ENCODE measurements around the gene KIAA1614.
"Not testable (repeated sequence)": the region's sequence is repeated elsewhere in the genome, so short reads cannot be mapped to it uniquely, and the experiment has no call there.

KIAA1614 gene

DNA sequence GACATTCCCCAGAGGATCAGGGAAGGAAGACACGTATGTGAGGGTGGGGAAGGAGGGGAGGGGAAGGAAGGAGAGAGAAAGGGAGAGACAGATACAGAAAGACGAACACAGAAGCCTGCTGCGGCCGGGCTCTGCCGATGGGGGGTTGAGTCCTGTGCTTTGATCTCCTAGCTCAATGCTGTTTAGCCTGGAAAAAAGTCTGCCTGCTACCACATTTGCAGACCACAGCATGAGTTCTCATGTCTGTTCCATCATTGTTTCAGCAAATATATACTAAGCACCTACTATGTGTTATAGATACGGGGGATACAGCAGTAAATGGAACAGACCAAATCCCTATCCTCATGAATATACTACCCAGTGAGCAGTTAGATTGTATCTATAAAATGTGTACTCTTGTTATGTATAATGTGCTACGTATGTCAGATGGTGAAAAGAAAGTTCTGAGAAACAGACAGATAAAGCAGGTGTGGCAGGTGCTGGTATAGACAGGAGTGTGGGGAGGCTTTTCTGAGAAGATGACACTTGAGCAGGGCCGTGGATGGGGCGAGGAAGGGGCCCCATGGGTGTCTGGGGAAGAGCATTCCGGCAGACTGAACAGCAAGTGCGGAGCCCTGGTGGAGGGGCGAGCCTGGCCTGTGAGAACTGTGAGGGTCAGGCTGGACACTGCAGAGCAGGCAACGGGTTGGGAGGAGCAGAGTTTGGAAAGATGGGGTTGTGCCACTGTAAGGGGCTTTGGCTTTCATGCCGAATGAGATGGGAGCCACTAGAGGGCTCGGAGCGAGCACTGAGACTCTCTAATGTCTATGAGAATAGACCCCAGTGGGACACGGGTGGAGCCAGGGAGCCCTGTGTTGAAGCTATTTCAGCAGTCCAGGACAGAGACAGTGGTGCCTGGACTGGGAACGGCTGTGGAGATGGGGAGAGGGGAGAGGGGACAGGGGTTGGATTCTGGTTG lies 34.1 kb downstream of the KIAA1614 start:
- DNase-seq: no peak

DNA sequence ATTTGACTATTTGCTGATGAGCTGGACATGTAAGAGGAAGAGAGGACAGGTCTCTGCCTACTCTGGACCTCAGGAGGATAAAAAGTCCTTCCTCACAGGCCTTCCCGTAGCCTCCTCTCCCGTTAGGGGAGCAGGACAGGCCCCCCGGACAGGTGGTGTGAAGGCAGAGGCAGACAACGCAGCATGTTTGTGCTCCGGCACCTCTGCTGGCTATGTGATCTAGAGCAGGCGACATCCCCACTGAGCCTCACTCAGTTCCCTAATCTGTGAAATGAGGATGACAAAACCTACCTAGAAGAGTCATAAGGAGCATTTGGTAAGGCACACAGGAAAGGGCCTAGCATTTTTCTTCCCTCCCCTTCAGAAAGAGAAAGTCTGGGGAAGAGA lies 34.8 kb downstream of the KIAA1614 start:
- no peak for DNase-seq

DNA sequence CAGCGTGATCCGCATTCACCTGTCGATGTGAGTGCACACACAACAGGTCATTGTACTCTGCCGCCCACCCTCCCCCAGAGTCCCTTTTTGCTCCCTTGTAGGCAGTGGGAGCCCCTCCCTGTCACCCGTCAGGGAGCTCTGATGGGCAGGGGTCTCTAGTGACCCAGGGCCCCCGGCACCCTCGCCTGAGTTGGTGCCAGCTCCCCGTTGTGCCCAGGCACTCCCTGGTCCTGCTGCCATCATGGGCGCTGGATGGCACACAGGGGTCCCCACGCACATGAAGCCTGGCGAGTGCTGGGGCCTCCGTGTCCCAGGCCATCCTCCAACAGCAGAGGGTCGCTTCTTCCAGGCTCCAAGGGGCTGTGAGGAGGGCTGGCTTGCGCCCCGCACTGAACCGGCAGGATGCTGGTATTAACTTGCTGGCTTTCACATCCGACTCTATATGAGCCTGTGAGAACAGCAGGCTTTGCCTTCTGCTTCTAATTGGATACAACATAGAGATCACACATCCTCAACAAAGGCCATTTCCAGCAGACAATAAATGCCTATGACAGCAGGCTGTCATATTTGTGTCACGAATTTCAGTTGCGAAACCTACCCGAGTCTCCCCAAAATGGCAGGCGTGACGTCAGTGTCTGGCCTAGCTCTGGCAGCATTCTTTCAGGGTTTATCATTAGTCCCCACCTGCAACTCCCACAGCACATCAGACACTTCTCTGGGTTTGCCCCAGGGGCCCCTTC lies 35.4 kb downstream of the KIAA1614 start:
- DNase-seq: no peak

DNA sequence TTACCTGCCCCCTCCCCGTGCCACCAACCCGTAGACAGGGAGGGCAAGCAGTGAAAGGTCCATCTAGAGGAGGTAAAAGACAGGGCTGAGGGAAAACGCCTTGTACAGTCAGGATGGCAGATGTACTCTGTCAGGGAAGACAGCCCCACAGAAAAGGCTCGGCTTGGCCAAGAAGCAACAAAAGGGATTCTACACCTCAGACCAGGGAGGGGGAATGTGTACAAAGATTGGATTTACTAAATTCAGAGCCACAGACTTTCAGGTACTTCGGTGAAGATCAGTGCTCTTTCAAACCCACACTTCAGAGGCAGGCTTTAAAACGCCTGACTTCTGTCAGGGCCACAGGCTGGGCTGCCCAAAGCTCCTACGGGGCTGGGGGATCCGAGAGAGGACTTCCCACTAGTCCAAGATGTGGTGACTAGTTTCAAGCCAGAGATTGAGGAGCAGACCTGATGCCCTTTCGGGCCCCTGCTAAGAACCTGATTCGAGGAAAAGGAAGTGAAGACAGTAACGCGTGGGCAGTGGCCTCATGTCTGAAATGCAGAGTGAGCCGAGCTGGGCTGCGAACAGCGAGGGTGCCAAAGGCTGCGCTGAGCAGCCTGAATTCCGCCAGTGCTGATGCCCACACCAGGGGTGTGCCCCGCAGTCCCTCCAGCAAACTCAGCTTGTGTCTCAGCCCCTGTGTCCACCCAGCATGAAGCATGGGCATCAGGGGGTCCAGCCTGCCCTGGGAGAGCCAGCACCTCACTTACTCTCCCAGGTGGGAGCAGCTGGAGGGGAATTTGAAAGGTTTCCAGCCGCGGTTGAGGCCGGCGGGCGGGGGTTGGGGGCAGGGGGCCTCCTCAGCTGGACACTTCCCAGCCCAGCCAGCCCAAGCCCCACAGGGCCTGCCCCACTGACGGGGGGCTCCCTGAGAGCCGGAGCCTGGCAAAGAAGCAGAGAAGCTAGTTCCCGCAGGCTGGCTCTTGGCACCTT lies 36.2 kb downstream of the KIAA1614 start:
- no peak for DNase-seq

DNA sequence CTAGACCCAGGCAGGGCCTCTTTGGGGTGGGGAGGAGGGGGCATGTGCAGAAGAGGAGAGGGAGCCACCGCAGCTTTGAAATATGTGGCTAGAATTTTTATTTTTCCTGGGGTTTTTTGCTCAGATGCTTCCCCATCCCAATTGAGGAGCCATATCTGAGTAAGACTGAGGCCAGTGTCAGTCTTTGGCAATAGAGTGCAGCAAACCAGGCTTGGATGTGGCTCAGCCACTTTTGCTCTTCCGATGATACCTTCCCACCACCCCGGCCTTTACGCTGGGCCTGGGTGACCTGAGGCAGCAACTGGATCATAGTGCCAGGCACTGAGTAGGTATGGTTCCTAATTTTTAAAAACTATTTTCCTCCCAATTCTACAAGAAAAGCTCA lies 36.9 kb downstream of the KIAA1614 start:
- DNase-seq: no peak

DNA sequence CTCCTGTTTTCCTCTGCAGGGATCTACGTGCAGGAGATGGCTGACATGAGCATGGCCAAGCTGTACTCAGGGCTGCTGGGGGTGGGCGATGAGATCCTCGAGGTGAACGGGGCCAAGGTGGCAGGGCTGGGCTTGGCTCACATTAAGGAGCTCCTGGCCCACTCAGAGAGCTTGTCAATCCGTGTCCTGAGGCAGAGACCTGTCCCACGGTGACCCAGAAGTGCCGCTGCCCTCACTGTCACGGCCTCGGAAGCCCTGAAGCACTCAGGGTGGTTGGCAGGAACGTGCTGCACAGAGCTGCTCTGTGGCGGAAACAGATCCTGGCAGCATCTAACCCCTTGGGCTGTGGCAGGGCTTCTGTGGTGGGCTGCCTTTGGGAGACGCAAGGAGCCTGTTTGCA lies 37.6 kb downstream of the KIAA1614 start:
- DNase-seq: no peak

DNA sequence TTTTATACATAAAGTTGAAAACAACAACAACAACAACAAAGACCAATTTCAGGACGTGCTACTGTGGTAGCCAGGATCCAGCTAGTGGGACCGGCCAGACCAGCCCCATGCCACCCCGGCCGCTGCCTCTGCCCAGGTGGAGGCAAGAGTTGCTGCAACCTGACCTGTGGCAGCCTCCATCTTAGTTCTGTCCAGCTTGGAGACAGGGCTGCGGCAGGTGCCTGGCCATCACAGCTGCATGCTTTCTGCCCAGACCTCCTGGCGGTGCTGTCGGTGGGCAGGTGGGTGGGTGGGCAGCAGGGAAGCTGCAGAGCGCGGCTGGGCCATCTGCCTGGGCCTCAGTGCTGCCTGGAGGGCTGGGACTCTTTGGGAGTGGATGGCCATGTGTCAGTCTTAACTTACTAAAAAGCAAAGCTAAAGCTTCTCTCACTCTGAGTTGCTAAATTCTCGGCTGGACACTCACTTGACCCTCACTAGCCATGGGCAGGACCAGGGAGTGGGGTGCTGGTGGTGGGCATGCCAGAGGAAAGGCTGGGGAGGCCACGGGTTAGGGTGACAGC lies 38.6 kb downstream of the KIAA1614 start:
- DNase-seq: no peak

DNA sequence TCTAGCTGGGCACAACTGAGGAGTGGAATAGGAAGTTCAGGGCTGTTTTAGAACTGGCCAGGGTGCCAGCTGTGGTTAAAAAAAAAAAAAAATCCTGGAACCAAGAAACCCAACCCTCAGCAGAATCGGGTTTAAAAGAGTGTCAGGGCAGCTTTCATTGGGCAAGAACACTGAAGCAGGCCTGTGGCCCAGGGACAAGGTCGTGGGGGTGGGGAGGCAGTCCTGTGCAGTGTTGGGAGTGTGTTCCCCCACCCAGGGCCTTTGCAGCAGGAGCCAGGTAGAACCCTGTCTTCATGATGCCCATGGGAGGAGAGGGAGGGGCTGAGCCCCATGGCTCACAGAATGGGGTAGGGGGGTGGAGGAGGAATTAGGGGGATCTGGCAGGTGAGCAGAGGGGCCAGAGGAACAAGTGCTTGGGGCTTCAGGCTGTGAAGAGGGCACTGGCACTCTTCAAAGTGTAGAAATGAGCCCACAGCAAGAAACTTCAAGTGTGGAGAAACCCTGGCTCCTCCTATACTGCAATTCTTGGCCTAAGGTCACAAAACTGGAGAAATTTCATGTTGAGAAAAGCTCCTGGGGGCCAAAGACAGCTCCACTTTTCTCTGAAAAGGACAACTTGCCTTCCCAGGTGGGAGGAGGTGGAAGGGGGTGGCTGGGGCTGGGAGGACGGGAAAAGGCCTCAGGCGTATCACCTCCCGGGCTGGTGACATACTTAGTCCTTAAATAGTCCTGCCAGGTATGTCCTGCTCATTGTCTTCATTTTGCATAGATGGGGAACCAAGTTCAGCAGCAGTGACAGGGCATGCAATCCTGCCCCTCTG lies 39.3 kb downstream of the KIAA1614 start:
- no peak for DNase-seq

DNA sequence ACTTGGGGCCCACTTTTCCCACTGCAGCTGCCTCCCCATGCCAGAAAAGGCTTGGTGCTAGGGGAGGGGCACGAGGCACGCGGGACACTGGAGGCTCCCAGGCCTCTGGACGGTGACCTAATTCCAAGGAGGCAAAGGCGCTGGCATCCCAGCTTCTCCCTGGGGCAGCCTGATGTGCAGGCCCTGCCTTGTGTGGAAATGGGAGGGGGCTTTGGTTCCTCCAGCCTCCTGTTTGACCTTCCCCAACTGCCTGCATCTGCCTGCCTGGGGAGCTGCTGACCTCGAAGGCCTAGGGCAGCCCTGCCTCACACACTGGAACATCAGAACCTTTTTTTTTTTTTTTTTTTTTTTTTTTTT lies 39.9 kb downstream of the KIAA1614 start:
- peak in 1 of 2 experiments; percentile 32 for DNase-seq

DNA sequence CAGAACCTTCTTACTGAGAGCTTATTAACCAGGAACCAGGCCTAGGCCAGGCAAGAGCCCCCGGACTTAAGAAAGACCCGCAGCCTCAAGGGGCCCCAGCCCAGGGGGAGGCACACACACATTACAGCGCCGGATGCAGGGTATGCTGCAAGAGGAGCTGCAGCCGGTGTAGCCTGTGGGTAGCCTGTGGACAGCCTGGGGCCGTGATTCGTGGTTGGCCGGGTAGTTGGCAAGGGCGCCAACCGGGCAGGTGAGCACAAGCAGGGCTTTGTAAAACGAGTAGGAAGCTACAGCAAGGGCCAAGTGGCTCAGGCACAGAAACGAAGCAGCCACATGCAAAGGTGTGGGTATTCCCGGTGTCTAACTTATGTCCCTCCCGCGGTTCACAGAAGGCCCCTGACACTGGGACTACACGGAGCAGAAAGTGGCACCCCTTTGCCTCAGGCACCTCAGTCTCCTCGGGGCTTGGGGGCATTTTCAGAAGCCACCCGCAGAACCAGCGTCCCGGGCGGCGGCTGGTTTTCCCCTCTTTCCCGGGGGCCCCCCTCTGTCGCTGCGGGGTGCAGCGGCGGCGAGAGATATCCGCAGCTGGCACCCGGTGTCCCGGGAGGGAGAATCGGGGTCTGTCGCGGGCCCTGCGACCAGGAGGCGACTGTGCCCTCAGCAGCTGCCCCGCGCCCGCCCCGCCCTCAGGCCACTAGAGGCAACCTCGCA lies 40.8 kb downstream of the KIAA1614 start:
- peak; percentile 76 to 94 for DNase-seq

DNA sequence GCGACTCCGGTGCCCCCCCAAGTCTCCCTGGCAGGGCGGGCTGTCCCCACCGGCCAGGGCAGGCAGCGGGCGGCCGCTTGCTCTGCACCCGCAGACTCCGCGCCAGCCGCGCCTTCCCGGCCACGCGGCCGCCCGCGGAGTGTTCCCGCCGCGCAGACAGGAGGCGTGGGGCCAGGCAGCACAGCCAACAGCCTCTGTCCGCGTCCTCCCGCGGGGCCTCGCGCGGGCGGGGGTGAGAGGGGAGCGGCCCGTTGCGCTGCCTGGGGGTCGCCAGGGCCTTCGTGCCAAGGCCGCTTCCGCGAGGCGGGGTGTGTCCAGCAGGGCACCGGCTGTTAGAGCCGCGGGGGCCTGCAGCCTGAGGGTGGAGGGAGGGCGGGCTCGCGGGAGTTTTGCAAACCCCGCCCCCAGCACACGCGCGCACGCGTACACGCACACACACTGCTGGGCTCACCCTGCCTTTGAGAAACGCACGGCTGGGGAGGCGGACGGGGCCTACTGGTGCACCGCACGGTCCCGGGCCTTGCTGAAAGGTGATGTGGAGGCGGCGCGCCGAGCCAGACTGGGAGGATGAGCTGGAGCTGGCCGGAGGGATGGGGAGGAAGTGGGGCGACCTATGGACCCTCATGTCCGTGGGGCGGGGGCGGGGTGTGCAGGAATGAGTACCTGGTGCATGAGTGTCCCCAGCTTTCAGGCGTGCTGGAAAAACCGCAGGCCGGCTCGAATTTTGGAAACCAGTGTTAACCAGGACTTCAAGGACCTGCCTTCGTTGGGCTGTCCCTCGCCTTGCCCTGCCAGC lies 41.5 kb downstream of the KIAA1614 start:
- DNase-seq: peak; percentile 79 to 96

DNA sequence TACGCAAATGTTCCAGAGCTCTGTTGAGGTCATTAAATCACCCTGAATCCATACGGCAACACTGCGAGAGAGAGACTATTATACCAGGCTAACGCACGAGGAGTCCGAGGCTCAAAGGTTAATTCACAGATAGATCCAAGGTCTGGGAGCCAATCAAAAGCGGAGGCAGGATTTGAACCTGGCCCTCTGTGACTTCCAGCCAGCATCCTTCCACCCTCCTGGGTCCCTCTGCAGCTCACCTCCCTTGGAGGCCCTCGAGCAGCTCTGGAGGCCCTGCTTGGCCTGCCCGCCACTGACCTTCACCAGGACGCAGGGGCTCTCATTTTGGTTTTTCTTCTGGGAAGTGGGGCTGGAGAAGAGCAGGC lies 42.1 kb downstream of the KIAA1614 start:
- DNase-seq: no peak

DNA sequence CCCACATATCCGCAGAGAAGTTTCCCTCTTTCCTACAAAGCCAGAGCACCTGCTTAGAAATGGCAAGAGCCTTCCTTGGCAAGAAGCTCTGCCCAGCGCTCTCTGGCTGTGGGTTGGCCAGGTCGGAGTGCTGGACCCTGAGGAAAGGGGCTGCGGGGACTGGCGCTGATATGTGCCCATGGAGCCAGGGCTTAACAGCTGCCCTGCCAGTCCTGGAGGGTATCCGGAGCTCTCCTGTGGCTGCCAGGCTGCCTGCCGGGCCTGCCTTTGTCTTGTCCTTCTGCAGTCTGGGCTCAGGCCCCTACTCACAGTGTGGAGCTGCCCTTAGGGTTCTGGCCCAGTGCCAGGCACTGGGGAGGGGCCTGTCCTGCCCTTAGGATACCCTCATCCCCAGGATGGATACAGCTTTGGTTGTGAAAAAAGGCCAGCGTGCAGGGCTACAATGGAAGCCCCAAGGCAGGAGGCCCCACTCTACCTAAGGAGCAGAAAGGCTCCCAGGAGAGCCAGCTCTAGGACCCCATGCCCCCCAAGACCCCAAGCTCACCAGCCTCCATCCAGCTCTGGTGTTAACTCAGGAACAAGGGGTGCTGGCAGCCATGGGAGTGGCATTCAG lies 43.4 kb downstream of the KIAA1614 start:
- no peak for DNase-seq

DNA sequence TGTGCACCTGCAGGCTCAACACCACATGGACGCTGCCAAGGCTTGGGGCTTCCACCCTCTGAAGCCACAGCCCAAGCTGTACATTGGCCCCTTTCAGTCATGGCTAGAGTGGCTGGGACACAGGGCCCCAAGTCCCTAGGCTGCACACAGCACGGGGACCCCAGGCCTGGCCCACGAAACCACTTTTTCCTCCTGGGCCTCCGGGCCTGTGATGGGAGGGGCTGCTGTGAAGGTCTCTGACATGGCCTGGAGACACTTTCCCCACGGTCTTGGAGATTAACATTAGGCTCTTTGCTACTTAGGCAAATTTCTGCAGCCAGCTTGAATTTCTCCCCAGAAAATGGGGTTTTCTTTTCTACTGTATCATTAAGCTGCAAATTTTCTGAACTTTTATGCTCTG lies 46.9 kb downstream of the KIAA1614 start:
- not testable (repeated sequence) for DNase-seq

DNA sequence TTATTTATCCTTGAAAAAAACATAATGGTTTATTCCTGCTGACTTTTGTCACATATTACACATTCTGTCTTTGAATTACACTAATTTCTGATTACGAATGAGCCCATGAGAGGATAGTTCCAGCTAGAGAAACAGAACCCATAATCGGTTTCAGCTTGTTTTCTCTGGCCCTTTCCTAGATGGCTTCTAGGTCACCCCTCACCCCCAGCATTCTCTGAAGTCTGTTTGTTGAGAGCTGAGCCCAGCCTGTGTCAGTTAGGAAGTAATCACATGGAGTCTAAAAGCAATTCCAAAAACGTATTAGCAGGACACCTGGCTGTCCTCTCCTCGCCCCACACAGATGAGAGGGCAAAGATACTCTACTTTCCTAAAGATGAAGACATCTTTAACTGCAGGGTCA lies 48.9 kb downstream of the KIAA1614 start:
- no peak for DNase-seq

DNA sequence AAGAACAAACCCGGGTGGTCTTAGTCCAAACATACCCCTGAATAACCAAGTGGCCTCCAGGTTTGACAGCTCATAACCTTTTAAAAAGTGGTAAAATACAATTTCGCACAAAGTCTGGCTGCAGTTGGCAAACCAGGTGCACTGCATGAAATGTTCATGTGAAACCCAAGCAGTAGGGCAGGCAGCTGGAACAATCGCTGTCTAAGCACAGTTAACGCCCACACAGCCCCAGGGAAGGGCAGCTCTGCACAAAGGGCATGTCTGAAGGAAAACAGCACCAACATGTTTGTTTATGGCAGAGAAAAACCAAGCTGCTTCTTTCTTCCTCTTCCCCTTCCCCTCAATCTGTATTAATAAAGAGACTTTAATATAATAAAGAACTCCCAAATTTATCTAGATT lies 49.5 kb downstream of the KIAA1614 start:
- DNase-seq: peak in 1 of 2 experiments; percentile 19

DNA sequence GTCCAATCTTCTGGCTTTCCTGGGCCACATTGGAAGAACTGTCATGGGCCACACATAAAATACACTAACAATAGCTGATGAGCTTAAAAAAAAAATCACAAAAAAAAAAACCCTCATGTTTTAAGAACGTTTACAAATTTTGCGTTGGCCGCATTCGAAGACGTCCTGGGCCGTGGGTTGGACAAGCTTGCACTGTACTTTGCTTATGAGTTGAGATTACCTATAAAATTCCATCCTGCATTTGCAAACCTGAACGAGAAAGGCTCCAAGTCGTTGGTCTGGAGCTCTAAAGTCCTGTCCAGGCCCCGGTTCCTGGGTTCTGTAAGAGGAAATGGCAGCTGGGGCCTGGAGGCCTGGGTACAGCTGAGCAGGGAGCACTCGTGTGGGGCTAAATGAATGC lies 51.4 kb downstream of the KIAA1614 start:
- DNase-seq: no peak

DNA sequence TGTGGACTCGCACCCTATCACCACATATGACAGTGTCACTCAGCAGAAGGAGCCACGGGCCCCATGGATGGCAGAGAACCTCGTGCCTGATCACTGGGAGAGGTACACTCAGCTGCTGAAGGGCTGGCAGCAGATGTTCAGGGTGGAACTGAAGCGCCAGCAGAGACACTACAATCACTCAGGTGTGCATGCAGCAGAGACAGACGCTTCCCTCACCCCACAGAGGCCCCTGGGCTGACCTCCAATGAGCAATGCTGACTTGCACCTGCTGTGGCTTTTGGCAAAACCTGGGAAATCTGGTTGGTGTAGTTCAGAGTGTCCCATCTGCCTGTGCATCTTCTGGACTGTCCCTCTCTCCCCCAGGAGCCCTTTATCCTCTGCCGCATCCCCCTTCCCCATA lies 51.9 kb downstream of the KIAA1614 start:
- DNase-seq: no peak

DNA sequence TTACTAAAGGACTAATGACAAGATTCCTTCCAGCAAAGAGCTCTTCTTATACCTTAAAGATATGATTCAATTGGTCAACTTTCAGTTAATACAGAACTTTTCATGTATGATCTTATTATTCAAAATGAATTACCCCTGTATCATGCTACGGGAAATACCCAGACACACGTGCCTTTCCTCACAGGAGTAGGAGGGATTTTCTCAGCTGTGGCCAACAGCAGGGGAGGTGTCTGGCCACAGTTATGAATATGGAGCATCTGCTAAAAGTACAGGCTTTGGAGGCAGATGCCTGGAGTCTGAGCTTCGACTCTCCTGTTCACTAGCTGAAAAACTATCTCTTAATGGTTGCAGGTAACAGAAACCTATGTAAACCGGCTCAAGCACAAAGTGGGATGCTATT lies 53.6 kb downstream of the KIAA1614 start:
- no peak for DNase-seq
